ENCODE results near the gene TTLL11. TPM values are rescaled to one million over a fixed set of nuclear protein-coding genes. Genes with fewer than 3 reads are reported as not detected.

Gene TTLL11
- total RNA-seq, 1 donor from 2014 or later = 4.0 TPM

DNA sequence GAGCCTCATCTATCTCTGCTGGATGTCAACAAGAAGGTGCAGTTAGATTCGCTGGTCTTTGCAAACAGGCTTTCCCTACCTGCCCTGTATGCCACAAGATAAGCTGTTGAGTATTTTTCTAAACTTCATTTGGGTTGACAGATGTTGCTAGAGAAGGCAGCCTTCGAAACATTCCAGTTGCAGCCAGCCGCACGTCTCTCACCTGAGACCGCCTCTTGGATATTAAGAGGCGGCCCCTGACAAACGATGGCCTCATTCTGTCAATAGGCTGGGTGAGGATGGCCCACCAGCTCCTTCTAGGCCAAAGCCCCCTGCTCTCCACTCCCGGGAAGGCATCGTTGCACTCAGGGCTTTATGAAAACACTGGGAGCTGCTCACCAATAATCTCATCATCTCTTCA lies 260.0 kb downstream of the TTLL11 start:
- Mint-ChIP-seq H3K4me3 (ENCODE audit: unreplicated experiment) (no peak overlapping the region), H3K36me3 (ENCODE audit: low read depth, unreplicated experiment) (no peaks in the 10 kb centered on the region), H3K4me1 (ENCODE audit: unreplicated experiment) (no peaks in the 10 kb centered on the region), H3K9me3 (ENCODE audit: unreplicated experiment) (no peaks in the 10 kb centered on the region), H3K27ac (ENCODE audit: unreplicated experiment) (no peak overlapping the region), H3K27me3 (ENCODE audit: unreplicated experiment) (peaks cover 4% of the 10 kb centered on the region)
- TF ChIP-seq CTCF (IDR thresholded peaks at IDR 0.05; ENCODE audit: unreplicated experiment) = no peak
- DNase-seq (ENCODE audit: low spot score) = no peak

GRCh38 chr9:121831869-121832268 lies 261.2 kb downstream of the TTLL11 start:
- TF ChIP-seq CTCF (IDR thresholded peaks at IDR 0.05; ENCODE audit: unreplicated experiment) = no peak
- Mint-ChIP-seq H3K36me3 (ENCODE audit: low read depth, unreplicated experiment) (no peaks in the 10 kb centered on the region), H3K4me1 (ENCODE audit: unreplicated experiment) (no peaks in the 10 kb centered on the region), H3K4me3 (ENCODE audit: unreplicated experiment) (no peak overlapping the region), H3K27me3 (ENCODE audit: unreplicated experiment) (peaks cover 4% of the 10 kb centered on the region), H3K27ac (ENCODE audit: unreplicated experiment) (no peak overlapping the region), H3K9me3 (ENCODE audit: unreplicated experiment) (no peaks in the 10 kb centered on the region)
- DNase-seq (ENCODE audit: low spot score) = no peak

- Mint-ChIP-seq H3K27ac (ENCODE audit: unreplicated experiment) (no peak overlapping the region), H3K27me3 (ENCODE audit: unreplicated experiment) (peaks cover 4% of the 10 kb centered on the region), H3K36me3 (ENCODE audit: low read depth, unreplicated experiment) (no peaks in the 10 kb centered on the region), H3K4me1 (ENCODE audit: unreplicated experiment) (no peaks in the 10 kb centered on the region), H3K4me3 (ENCODE audit: unreplicated experiment) (no peak overlapping the region), H3K9me3 (ENCODE audit: unreplicated experiment) (no peaks in the 10 kb centered on the region)
- no peak for TF ChIP-seq CTCF (IDR thresholded peaks at IDR 0.05; ENCODE audit: unreplicated experiment)
- no peak for DNase-seq (ENCODE audit: low spot score)
Measured at GRCh38 chr9:121830441-121831140, 262.5 kb downstream of the TTLL11 start.

DNA sequence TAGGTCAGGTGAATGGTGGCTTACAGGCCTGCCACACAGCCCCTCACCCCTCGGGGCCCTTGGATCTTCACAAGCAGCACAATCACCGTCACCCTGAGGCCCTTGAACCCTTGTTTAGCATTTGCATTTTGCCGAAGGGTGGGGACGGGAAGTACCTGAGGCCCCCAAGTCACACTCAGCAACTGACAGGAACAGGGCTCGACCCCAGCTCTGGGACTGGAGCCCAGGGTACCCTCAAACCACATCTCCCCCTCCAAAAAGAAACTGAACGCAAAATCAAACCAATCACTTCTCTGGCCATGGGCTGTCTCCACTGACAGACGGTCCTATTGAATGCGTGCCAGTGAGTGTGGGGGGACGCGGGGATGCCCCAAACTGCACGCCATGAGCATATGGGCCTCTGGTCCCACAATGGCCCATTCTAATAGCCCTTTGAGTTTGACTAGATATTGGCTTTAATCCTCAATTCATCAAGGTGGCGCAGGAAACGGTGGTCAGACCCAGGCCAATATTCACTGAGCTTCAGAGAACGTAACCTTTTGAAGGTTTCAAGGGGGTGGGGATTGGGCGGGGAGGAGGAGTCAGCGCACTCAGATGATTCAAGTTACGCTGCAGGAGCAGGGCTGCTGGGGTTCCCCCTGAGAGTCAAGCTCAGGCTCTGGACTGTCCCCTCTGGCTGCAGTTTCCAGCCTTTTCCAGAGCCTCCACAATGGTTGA lies 265.7 kb downstream of the TTLL11 start:
- no peak for DNase-seq (ENCODE audit: low spot score)
- no peak overlapping the region for H3K4me3 Mint-ChIP-seq (ENCODE audit: unreplicated experiment)
- H3K27me3 Mint-ChIP-seq (ENCODE audit: unreplicated experiment) = peaks cover 9% of the 10 kb centered on the region
- H3K36me3 Mint-ChIP-seq (ENCODE audit: low read depth, unreplicated experiment) = no peaks in the 10 kb centered on the region
- H3K4me1 Mint-ChIP-seq (ENCODE audit: unreplicated experiment) = peaks cover 7% of the 10 kb centered on the region
- no peak for TF ChIP-seq CTCF (IDR thresholded peaks at IDR 0.05; ENCODE audit: unreplicated experiment)
- no peak overlapping the region for H3K27ac Mint-ChIP-seq (ENCODE audit: unreplicated experiment)
- no peaks in the 10 kb centered on the region for H3K9me3 Mint-ChIP-seq (ENCODE audit: unreplicated experiment)

DNA sequence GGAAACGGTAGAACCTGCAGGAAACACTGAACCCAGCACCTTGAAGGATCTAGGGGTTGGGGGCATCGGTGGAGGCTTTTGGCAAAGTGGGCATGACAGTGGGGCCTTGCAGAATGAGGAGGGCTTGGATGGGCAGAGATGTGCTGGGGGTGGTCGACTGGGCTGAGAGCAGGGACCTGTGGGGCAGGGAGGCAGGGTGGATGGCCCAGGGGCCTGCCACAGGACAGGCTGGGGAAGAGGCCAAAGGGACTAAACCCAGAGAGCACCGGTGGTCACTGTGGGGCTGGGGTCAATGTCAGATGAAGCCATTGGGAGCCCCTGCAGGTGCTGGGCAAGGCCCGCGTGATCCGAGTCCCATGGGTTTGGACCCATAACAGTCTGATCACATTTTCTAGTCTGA lies 266.4 kb downstream of the TTLL11 start:
- no peak for TF ChIP-seq CTCF (IDR thresholded peaks at IDR 0.05; ENCODE audit: unreplicated experiment)
- Mint-ChIP-seq H3K27ac (ENCODE audit: unreplicated experiment) (no peak overlapping the region), H3K4me3 (ENCODE audit: unreplicated experiment) (no peak overlapping the region), H3K36me3 (ENCODE audit: low read depth, unreplicated experiment) (no peaks in the 10 kb centered on the region), H3K9me3 (ENCODE audit: unreplicated experiment) (no peaks in the 10 kb centered on the region), H3K4me1 (ENCODE audit: unreplicated experiment) (peaks cover 13% of the 10 kb centered on the region), H3K27me3 (ENCODE audit: unreplicated experiment) (peaks cover 12% of the 10 kb centered on the region)
- no peak for DNase-seq (ENCODE audit: low spot score)
